HepG2 (cell line): ENCODE measurements around the gene PPP1R1B. TPM values are rescaled to one million over a fixed set of nuclear protein-coding genes. Genes with fewer than 3 reads are reported as not detected.

Experiments used
- ARID4A ChIP-seq: sonication (generic); formaldehyde crosslinking; IDR thresholded peaks from 2 replicates; pipeline ENCODE4 v1.5.0; 2020; ENCODE audit warnings: mild to moderate bottlenecking, missing genetic modification reagents, borderline replicate concordance
- ATF7-NPFF ChIP-seq: sonication (generic); formaldehyde crosslinking; IDR thresholded peaks from 2 replicates; pipeline ENCODE4 v1.8.1; 2023; ENCODE audit warnings: mild to moderate bottlenecking, low read depth, missing genetic modification reagents, moderate library complexity
- FLYWCH1 ChIP-seq: sonication (generic); formaldehyde crosslinking; IDR thresholded peaks from 2 replicates; pipeline ENCODE4 v1.8.1; 2023; ENCODE audit warnings: mild to moderate bottlenecking, missing genetic modification reagents
- HMGA1 ChIP-seq: sonication (generic); formaldehyde crosslinking; conservative IDR thresholded peaks from 2 replicates; pipeline ENCODE4 v1.4.0; 2020; ENCODE audit warnings: missing genetic modification reagents
- HNRNPLL ChIP-seq: fragments of 200-400 bp; formaldehyde crosslinking; IDR thresholded peaks from 2 replicates; pipeline ENCODE4 v1.6.1; 2017; ENCODE audit warnings: mild to moderate bottlenecking, low read depth, low read length; ENCODE audit not compliant: poor library complexity, severe bottlenecking
- HOXA9 ChIP-seq: sonication (generic); formaldehyde crosslinking; IDR thresholded peaks from 2 replicates; pipeline ENCODE4 v1.8.1; 2022; ENCODE audit warnings: missing genetic modification reagents, mild to moderate bottlenecking, moderate library complexity, borderline replicate concordance
- LCORL ChIP-seq, 2 experiments: fragments of 450-650 bp in 1 of 2; sonication (generic) in 1 of 2; formaldehyde crosslinking in 1 of 2; IDR thresholded peaks; 2 replicates each; pipeline versions ENCODE4 v1.5.0 to v1.6.1; 2017 to 2020; ENCODE audit warnings: antibody characterized with exemption in 1 of 2, missing genetic modification reagents in 1 of 2
- MEIS1 ChIP-seq: sonication (generic); formaldehyde crosslinking; IDR thresholded peaks from 2 replicates; pipeline ENCODE4 v1.9.0; 2021; ENCODE audit warnings: mild to moderate bottlenecking, missing genetic modification reagents, moderate library complexity, borderline replicate concordance
- SMAD1 ChIP-seq: sonication (generic); formaldehyde crosslinking; IDR thresholded peaks from 2 replicates; pipeline ENCODE4 v1.4.0; 2020; ENCODE audit warnings: missing genetic modification reagents, low read depth, mild to moderate bottlenecking, borderline replicate concordance
- SOX13 ChIP-seq, 3 experiments: fragments of 450-650 bp in 1 of 3; sonication (generic) in 1 of 3; formaldehyde crosslinking in 1 of 3; IDR thresholded peaks in 2 of 3; conservative IDR thresholded peaks in 1 of 3; 2 replicates each; pipeline versions ENCODE4 v1.5.0 to v1.6.1; 2016 to 2020; ENCODE audit warnings: antibody characterized with exemption in 1 of 3, mild to moderate bottlenecking in 1 of 3, missing compliant biosample characterization in 1 of 3, missing genetic modification reagents in 1 of 3, moderate library complexity in 1 of 3
- YEATS2 ChIP-seq: sonication (generic); formaldehyde crosslinking; IDR thresholded peaks from 2 replicates; pipeline ENCODE4 v1.4.0; 2020; ENCODE audit warnings: missing genetic modification reagents, borderline replicate concordance
- ZFX ChIP-seq: sonication (generic); formaldehyde crosslinking; IDR thresholded peaks from 2 replicates; pipeline ENCODE4 v1.4.0; 2020; ENCODE audit warnings: mild to moderate bottlenecking, low read depth, missing genetic modification reagents, moderate library complexity
- ZKSCAN1 ChIP-seq: fragments of 150-350 bp; IDR thresholded peaks from 2 replicates; pipeline ENCODE4 v1.6.1; 2014; ENCODE audit warnings: low read length
- ZMYM3 ChIP-seq: sonication (generic); formaldehyde crosslinking; IDR thresholded peaks from 2 replicates; pipeline ENCODE4 v1.5.1; 2020; ENCODE audit warnings: mild to moderate bottlenecking, missing genetic modification reagents
- ZNF121 ChIP-seq: sonication (generic); formaldehyde crosslinking; IDR thresholded peaks from 2 replicates; pipeline ENCODE4 v1.5.0; 2020; ENCODE audit warnings: mild to moderate bottlenecking, missing genetic modification reagents
- ZNF205 ChIP-seq: IDR thresholded peaks from 2 replicates; pipeline ENCODE4 v1.6.1; 2018; ENCODE audit warnings: missing biosample characterization, missing genetic modification reagents
- ZNF343 ChIP-seq: sonication (generic); formaldehyde crosslinking; IDR thresholded peaks from 2 replicates; pipeline ENCODE4 v1.4.0; 2020; ENCODE audit warnings: mild to moderate bottlenecking, missing genetic modification reagents
- ZNF572 ChIP-seq: sonication (generic); formaldehyde crosslinking; IDR thresholded peaks from 2 replicates; pipeline ENCODE4 v1.5.1; 2020; ENCODE audit warnings: mild to moderate bottlenecking, missing genetic modification reagents
- ZNF792 ChIP-seq: IDR thresholded peaks from 2 replicates; pipeline ENCODE4 v1.6.1; 2016
- polyA plus RNA-seq, 8 experiments: library from polyadenylated mRNA; depleted of rRNA in 3 of 8; stranded (reverse) in 7 of 8; unstranded in 1 of 8; fragments of >200 nt; fragmentation: Illumina TruSeq in 4 of 8; extraction: Trizol in 4 of 8; gene quantifications; 2 replicates each; pipeline versions ENCODE4 v1.2.1 to v1.2.3, GENCODE V29; 2011 to 2016; ENCODE audit warnings: low read depth in 4 of 8, missing spikeins in 1 of 8, mixed read lengths in 1 of 8; ENCODE audit not compliant: insufficient read depth in 1 of 8
- total RNA-seq, 5 experiments: library from RNA; depleted of rRNA; stranded (reverse); fragments of >200 nt; fragmentation: Illumina TruSeq; extraction: Trizol; gene quantifications; 2 replicates each; pipeline ENCODE4 v1.2.3, GENCODE V29; 2016; ENCODE audit warnings: low read depth in 1 of 5
- TF ChIP-seq, protein P1 (sequence below): sonication (generic); formaldehyde crosslinking; IDR thresholded peaks from 2 replicates; pipeline ENCODE4 v1.4.0; 2020; ENCODE audit warnings: low read depth, mild to moderate bottlenecking, missing genetic modification reagents
- TF ChIP-seq, protein P2 (sequence below): sonication (generic); formaldehyde crosslinking; IDR thresholded peaks from 2 replicates; pipeline ENCODE4 v1.9.0; 2022; ENCODE audit warnings: low read depth, missing genetic modification reagents

Gene PPP1R1B
- total and polyA plus RNA-seq, 2 of the 13 experiments (the other 11 are each of a cell fraction or from before 2014, with no cell fraction given), result 0.08 TPM; not detected in 1

DNA sequence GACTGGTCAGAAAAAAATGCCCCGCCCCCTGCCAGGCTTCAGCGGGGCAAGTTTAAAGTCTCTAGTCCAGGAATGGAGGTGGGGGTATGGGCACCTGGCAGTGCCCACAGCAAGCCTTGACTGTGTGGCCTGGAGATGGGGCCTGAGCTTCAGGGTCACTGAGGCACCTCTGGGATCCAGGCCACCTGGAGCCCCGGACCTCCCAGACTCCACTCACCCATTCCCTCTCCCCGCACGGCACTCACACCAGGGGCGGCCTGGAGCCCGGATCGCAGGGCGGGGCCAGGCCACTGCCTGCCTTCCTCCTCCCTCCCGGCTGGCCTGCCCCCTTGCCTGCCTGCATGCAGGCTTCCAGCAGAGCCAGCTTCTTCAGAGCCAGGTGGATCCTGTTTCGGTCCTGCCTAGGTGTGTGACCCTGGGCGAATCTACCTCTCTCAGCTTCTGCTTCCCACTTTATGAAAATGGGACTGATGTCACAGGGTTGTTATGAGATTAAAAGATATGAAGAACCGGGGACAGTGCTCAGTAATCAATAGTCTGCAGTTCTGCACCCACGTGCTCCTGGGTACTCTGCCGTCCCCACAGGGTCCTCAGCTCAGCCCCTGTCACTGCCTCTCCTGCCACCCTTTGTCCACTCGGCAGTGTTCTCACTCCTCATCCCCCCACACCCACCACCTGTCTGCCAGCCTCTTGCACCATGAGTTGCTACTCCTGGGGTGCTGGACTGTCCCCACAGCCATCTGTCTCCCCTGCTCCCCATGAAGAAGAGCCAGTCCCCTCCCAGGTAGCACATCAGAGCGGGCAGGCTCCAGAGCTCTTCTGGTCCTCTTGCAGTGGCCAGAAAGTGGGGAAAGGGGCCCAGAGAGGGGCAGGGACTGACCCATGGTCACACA is 37.2 kb downstream of the PPP1R1B start (continued):
- TF ChIP-seq HNRNPLL (peak; percentile 38), SOX13 (IDR thresholded peaks at IDR 0.05) (no peak), SOX13 (CRISPR knock-in tag; conservative IDR thresholded peaks at IDR 0.05 in 1 of 2, IDR thresholded peaks at IDR 0.05 in 1 of 2) (0 out of 4 replicates have a peak, but pooled peaks of 1 of the 2 experiments have one; percentile 17), ZNF792 (CRISPR knock-in tag) (no peak), ZNF121 (CRISPR knock-in tag) (peak; percentile 91), HMGA1 (no peak), HOXA9 (CRISPR knock-in tag) (no peak), ZMYM3 (CRISPR knock-in tag) (peak; percentile 47), ZKSCAN1 (no peak), YEATS2 (CRISPR knock-in tag) (no peak), ATF7-NPFF (CRISPR knock-in tag) (no peak), LCORL (IDR thresholded peaks at IDR 0.05) (no peak), LCORL (CRISPR knock-in tag; IDR thresholded peaks at IDR 0.05) (no peak), ZNF205 (CRISPR knock-in tag) (no peak), MEIS1 (CRISPR knock-in tag) (peak; percentile 58; the same call in 1 of the 2 replicates), ZNF572 (CRISPR knock-in tag) (0 out of 2 replicates have a peak, but pooled peaks have one; percentile 77), FLYWCH1 (CRISPR knock-in tag) (no peak), ARID4A (CRISPR knock-in tag) (peak; percentile 47; the same call in 1 of the 2 replicates), ZNF343 (no peak), ZFX (CRISPR knock-in tag) (peak; percentile 46; the same call in 1 of the 2 replicates), SMAD1 (CRISPR knock-in tag) (no peak)
- TF ChIP-seq, protein P1, sequence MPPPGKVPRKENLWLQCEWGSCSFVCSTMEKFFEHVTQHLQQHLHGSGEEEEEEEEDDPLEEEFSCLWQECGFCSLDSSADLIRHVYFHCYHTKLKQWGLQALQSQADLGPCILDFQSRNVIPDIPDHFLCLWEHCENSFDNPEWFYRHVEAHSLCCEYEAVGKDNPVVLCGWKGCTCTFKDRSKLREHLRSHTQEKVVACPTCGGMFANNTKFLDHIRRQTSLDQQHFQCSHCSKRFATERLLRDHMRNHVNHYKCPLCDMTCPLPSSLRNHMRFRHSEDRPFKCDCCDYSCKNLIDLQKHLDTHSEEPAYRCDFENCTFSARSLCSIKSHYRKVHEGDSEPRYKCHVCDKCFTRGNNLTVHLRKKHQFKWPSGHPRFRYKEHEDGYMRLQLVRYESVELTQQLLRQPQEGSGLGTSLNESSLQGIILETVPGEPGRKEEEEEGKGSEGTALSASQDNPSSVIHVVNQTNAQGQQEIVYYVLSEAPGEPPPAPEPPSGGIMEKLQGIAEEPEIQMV (CRISPR knock-in tag), result no peak
- TF ChIP-seq, protein P2, sequence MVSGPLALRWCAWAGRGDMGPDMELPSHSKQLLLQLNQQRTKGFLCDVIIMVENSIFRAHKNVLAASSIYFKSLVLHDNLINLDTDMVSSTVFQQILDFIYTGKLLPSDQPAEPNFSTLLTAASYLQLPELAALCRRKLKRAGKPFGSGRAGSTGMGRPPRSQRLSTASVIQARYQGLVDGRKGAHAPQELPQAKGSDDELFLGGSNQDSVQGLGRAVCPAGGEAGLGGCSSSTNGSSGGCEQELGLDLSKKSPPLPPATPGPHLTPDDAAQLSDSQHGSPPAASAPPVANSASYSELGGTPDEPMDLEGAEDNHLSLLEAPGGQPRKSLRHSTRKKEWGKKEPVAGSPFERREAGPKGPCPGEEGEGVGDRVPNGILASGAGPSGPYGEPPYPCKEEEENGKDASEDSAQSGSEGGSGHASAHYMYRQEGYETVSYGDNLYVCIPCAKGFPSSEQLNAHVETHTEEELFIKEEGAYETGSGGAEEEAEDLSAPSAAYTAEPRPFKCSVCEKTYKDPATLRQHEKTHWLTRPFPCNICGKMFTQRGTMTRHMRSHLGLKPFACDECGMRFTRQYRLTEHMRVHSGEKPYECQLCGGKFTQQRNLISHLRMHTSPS (CRISPR knock-in tag), result peak; percentile 90
